HCT116 (cell line): ENCODE data around the gene IRF8. TPM values are rescaled to one million over a fixed set of nuclear protein-coding genes. Genes with fewer than 3 reads are reported as not detected.

Experiments used
- ATAC-seq: fragments of 200-7000 bp; cut with Tn5 transposase; 2 replicates; pipeline ENCODE4 v1.9.1; 2020; ENCODE audit warnings: mild to moderate bottlenecking, moderate library complexity
- BruUV-seq: library from RNA; stranded (reverse); fragments of 400-500 nt; replicated peaks from 2 replicates; lab custom pipeline; 2021; lab: Mats Ljungman, UMichigan
- CTCF ChIA-PET: fragments of 300-600 bp; sonication (Branson Sonifier 250); formaldehyde crosslinking; loops from one replicate; lab custom pipeline; 2021; ENCODE audit warnings: antibody characterized with exemption; lab: Charles Lee
- POLR2A ChIA-PET: fragments of 300-600, 350-600 bp; sonication (Branson Sonifier 250); formaldehyde crosslinking; loops from one replicate; lab custom pipeline; 2021; ENCODE audit warnings: antibody characterized with exemption; lab: Charles Lee
- RAD21 ChIA-PET, 2 experiments: fragments of 300-600 bp; sonication (Branson Sonifier 250); formaldehyde crosslinking; loops; one replicate each; lab custom pipeline; 2023; ENCODE audit warnings: low total read pairs in 2 of 2; ENCODE audit not compliant: uncharacterized antibody in 2 of 2, unreplicated experiment in 2 of 2, low non-redundant PET in 1 of 2; lab: Charles Lee
- DNase-seq: peaks from one replicate; pipeline ENCODE4 v3.0.0-alpha.2; 2010; ENCODE audit warnings: low read depth, low spot score
- H2AFZ ChIP-seq: fragments of 200-600 bp; shearing (Covaris generic), sonication (generic); 2 replicates; pipeline ENCODE4 v1.6.1; 2017; ENCODE audit warnings: low read depth, mixed run types, mixed read lengths, antibody characterized with exemption, low read length; ENCODE audit not compliant: poor library complexity, severe bottlenecking
- H3K27ac ChIP-seq: 2 replicates; pipeline ENCODE4 v1.5.1; 2012; ENCODE audit warnings: low read depth, low read length
- H3K27me3 ChIP-seq: fragments of 200-600 bp; sonication (generic); 2 replicates; pipeline ENCODE4 v1.6.1; 2016; ENCODE audit warnings: mixed run types, low read length, mixed read lengths; ENCODE audit not compliant: insufficient read depth
- H3K36me3 ChIP-seq, 2 experiments: fragments of 200-500 bp in 1 of 2; fragments of 200-600 bp in 1 of 2; sonication (Bioruptor generic) in 1 of 2; sonication (generic) in 1 of 2; 2 replicates each; pipeline versions ENCODE4 v1.5.1 to v1.6.1; 2014 to 2016; ENCODE audit warnings: low read length in 2 of 2, inconsistent platforms in 1 of 2, mixed read lengths in 1 of 2, mixed run types in 1 of 2; ENCODE audit not compliant: insufficient read depth in 2 of 2, control insufficient read depth in 1 of 2
- H3K4me1 ChIP-seq, 2 experiments: fragments of 200-600 bp in 1 of 2; sonication (generic) in 1 of 2; 2 replicates each; pipeline versions ENCODE4 v1.5.1 to v1.6.1; 2012 to 2017; ENCODE audit warnings: low read length in 2 of 2, inconsistent platforms in 1 of 2, mild to moderate bottlenecking in 1 of 2, mixed read lengths in 1 of 2, mixed run types in 1 of 2, moderate library complexity in 1 of 2; ENCODE audit not compliant: insufficient read depth in 2 of 2, control insufficient read depth in 1 of 2
- H3K4me2 ChIP-seq: fragments of 200-600 bp; sonication (generic); 2 replicates; pipeline ENCODE4 v1.6.1; 2017; ENCODE audit warnings: mixed run types, low read length, mixed read lengths
- H3K4me3 ChIP-seq, 2 experiments: fragments of 200-600 bp in 1 of 2; sonication (generic) in 1 of 2; replicated peaks in 1 of 2; 2 replicates each; pipeline ENCODE4 v1.5.1; 2011 to 2016; ENCODE audit warnings: low read length in 2 of 2, control low read depth in 1 of 2, low read depth in 1 of 2, mild to moderate bottlenecking in 1 of 2, mixed read lengths in 1 of 2, mixed run types in 1 of 2
- H3K79me2 ChIP-seq: fragments of 200-600 bp; sonication (generic); 2 replicates; pipeline ENCODE4 v1.6.1; 2017; ENCODE audit warnings: mild to moderate bottlenecking, mixed run types, low read length, moderate library complexity, mixed read lengths; ENCODE audit not compliant: insufficient read depth
- H3K9ac ChIP-seq: fragments of 200-600 bp; sonication (generic); 2 replicates; pipeline ENCODE4 v1.6.1; 2016; ENCODE audit warnings: low read length, mixed read lengths
- H3K9me2 ChIP-seq: fragments of 200-600 bp; sonication (generic), shearing (Covaris generic); 2 replicates; pipeline ENCODE4 v1.6.1; 2017; ENCODE audit warnings: mixed run types, mild to moderate bottlenecking, moderate library complexity; ENCODE audit not compliant: insufficient read depth
- H3K9me3 ChIP-seq, 2 experiments: fragments of 200-500 bp in 1 of 2; fragments of 200-600 bp in 1 of 2; sonication (Bioruptor generic) in 1 of 2; sonication (generic) in 1 of 2; 2 replicates each; pipeline ENCODE4 v1.6.1; 2014 to 2017; ENCODE audit warnings: low read length in 2 of 2, mixed read lengths in 2 of 2, inconsistent platforms in 1 of 2, low read depth in 1 of 2, mild to moderate bottlenecking in 1 of 2, mixed run types in 1 of 2, moderate library complexity in 1 of 2; ENCODE audit not compliant: control insufficient read depth in 1 of 2, insufficient read depth in 1 of 2
- H4K20me1 ChIP-seq: fragments of 200-600 bp; sonication (generic), shearing (Covaris generic); 2 replicates; pipeline ENCODE4 v1.6.1; 2017; ENCODE audit warnings: mixed run types, mild to moderate bottlenecking, moderate library complexity; ENCODE audit not compliant: insufficient read depth
- CBX3 ChIP-seq: IDR thresholded peaks from 2 replicates; pipeline ENCODE4 v1.6.1; 2012; ENCODE audit warnings: low read depth
- CEBPB ChIP-seq: IDR thresholded peaks from 2 replicates; pipeline ENCODE4 v1.6.1; 2012; ENCODE audit warnings: low read depth
- EGR1 ChIP-seq: IDR thresholded peaks from 2 replicates; pipeline ENCODE4 v1.6.1; 2012; ENCODE audit warnings: low read depth
- EZH2 ChIP-seq: fragments of 200-600 bp; sonication (generic); IDR thresholded peaks from 2 replicates; pipeline ENCODE4 v1.6.1; 2017; ENCODE audit warnings: antibody characterized with exemption, mixed run types
- EZH2phosphoT487 ChIP-seq: fragments of 200-600 bp; IDR thresholded peaks from 2 replicates; pipeline ENCODE4 v1.6.1; 2018; ENCODE audit warnings: antibody characterized with exemption, borderline replicate concordance
- SP1 ChIP-seq: IDR thresholded peaks from 2 replicates; pipeline ENCODE4 v1.6.1; 2012; ENCODE audit warnings: low read depth
- SRF ChIP-seq: IDR thresholded peaks from 2 replicates; pipeline ENCODE4 v1.6.1; 2012; ENCODE audit warnings: low read depth
- YY1 ChIP-seq: IDR thresholded peaks from 2 replicates; pipeline ENCODE4 v1.6.1; 2011; ENCODE audit warnings: low read length, low read depth, moderate library complexity, mild to moderate bottlenecking; ENCODE audit not compliant: insufficient replicate concordance; ENCODE audit errors: extremely low read depth
- ZFX ChIP-seq: fragments of 450-650 bp; IDR thresholded peaks from 2 replicates; pipeline ENCODE4 v1.6.1; 2017
- ZNF274 ChIP-seq: fragments of 200-500 bp; sonication (Bioruptor generic); IDR thresholded peaks from 2 replicates; pipeline ENCODE4 v1.6.1; 2014; ENCODE audit warnings: mild to moderate bottlenecking, low read depth, low read length, inconsistent platforms
- intact Hi-C: fragments of 100-400 bp; cut with micrococcal nuclease; formaldehyde crosslinking; loops from 2 replicates; pipeline ENCODE4 v1.10.0; 2022
- total RNA-seq: library from RNA; stranded (reverse); gene quantifications from one replicate; pipeline ENCODE4 v1.2.1, GENCODE V29; 2021; ENCODE audit not compliant: unreplicated experiment
- TF ChIP-seq, protein P1 (sequence below): IDR thresholded peaks from 2 replicates; pipeline ENCODE4 v1.6.1; 2012

Gene IRF8
- total RNA-seq, 1 experiment from 2014 or later = 0.61 TPM

DNA sequence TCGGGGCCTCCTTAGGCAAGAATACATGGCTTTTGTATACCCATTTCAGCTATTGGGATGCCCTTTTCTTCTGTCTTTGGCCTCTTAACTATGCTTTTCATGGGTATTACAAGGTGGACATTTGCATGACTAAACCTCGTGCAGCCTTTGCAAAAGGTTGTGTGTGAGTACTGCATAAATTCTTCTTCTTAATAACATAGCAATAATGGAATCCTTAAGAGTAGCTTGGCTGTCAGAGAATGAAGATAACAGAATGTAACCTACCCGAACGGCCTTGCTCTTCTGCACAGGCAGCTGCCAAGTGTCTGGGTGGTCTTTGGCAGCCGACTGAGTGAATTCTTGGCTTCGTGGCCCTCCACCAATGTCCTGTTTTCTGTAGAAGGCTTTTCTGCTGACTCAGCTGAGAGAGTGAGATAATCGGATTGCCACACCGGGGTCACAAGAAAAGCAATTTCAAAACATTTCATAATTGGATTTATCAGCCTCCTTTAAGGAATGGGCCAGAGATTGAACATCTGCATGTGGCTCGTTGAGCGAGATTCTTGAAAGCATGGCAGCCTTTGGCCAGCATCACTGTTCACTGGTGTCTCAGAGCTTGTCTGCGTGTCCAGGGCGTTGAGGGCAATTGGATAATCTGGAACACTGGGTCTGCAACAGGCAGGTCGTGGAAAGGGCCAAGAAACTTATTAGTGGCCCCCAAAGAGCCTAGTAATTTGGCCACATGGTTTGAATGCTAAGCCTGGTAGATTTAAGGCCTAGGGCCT, 13.4 kb downstream of the IRF8 start (continued):
- TF ChIP-seq, protein P1, sequence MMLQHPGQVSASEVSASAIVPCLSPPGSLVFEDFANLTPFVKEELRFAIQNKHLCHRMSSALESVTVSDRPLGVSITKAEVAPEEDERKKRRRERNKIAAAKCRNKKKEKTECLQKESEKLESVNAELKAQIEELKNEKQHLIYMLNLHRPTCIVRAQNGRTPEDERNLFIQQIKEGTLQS = no peak
- TF ChIP-seq EZH2phosphoT487 (no peak), CBX3 (no peak), EGR1 (no peak), CEBPB (no peak)

DNA sequence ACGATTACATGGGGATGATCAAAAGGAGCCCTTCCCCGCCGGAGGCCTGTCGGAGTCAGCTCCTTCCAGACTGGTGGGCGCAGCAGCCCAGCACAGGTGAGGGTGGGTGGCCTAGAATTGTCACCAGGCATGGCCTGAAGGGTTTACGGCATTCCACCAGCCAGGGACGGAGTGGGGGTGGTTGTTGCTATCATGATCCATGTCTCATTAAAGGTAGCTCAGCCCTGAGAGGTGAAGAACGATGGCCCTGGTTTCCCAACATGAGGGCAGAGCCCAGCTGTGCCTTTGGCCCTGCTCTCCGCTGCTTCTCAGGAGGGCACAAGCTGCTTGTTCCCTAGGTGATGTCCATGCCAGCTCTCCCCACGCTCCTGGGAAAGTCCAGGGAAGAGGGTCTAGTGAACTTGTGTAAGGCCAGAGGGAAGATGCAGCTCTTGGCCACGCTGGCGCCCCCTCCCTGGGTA, 14.2 kb downstream of the IRF8 start:
- CTCF ChIA-PET = no interaction called here
- POLR2A ChIA-PET = no interaction called here
- ATAC-seq (no peak), DNase-seq (no peak)
- no peak overlapping the region for H3K4me2 ChIP-seq
- no peaks in the 10 kb centered on the region for H3K36me3 ChIP-seq
- H3K27me3 ChIP-seq = peaks cover 18% of the 10 kb centered on the region; the same call in 1 of the 2 replicates
- H3K4me3 ChIP-seq = no peak overlapping the region
- no peaks in the 10 kb centered on the region for H3K9me3 ChIP-seq
- H2AFZ ChIP-seq = no peak overlapping the region
- H3K9me2 ChIP-seq = no peaks in the 10 kb centered on the region
- no peaks in the 10 kb centered on the region for H3K4me1 ChIP-seq
- RAD21 ChIA-PET = no interaction called here
- no peaks in the 10 kb centered on the region for H3K79me2 ChIP-seq
- H4K20me1 ChIP-seq = no peaks in the 10 kb centered on the region
- no peak overlapping the region for H3K27ac ChIP-seq
- no TSS peak for BruUV-seq
- H3K9ac ChIP-seq = no peak overlapping the region
- intact Hi-C loops = no loop called here
- no peak for TF ChIP-seq SRF
- no peak for TF ChIP-seq ZNF274
- TF ChIP-seq ZFX = no peak
- no peak for TF ChIP-seq YY1
- TF ChIP-seq EZH2 = no peak
- TF ChIP-seq CEBPB = no peak
- TF ChIP-seq SP1 = no peak
